Hematopoietic multipotent progenitor cell treated with erythropoietin and hydrocortisone succinate and interleukin-3 and kit ligand, for 6 days (in vitro differentiated cells): ENCODE data around the gene ATOH8.
A peak's percentile ranks its signal among the peaks of the same experiment; 100 is the strongest.

Experiments used
- DNase-seq: peaks from one replicate; pipeline ENCODE4 v3.0.0-alpha.2; 2015

Gene ATOH8

DNA sequence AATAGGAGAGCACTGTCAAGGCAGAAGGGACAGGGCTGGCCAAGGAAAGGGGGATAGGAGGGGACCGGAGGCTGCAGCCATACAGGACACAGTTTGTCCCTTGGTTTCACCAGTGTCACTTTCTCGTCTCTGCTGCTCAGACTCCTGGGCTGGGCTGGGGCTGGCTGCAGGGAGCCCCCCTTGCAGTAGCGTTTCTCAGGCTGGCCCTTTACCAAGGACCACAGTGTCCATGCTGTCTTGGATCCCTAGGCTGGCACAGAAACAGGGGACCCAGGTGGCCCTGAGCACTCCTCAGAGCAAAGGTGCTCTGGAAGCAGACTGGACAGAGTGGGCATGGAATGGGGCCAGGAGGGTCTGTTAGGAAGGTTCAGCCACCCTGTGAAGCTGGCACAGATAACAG is 34.8 kb downstream of the ATOH8 start:
- no peak for DNase-seq

DNA sequence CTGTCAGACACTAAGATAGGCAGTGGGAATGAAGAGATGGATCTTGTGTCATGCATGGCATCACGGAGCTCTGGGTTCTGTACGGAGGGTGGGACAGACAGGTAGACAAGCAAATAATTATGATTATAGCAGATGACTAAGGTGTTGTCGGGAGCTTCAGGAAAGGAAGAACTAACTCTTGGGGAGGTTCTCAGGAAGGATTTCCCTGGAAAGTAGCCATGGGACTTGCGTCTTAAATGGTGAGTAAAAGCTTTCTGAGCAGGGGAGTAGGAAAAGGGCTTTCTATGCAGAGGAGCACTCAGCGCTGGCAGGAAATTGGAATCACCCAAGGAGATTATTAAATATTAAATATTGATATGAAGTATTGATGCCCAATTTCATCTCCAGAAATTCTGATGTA is 35.5 kb downstream of the ATOH8 start:
- DNase-seq: no peak

DNA sequence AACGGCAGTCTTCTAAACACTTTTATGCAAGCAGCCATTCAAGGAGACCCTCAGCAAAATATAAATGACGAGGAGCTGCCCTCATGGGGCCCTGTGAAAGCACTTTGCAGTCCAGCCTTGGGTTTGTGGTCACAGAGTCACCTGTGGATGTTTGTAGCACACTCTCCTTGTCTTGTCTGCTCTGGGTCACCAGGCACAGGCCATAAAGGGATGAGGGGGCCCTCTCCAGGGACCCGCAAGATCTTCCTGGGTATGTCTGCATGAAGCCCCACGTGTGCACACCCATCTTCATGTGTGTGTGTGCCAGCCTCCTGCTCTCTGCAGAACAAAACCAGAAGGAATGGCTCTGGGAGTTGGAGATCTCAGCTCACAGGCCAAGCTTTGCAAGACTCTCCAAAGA is 36.2 kb downstream of the ATOH8 start:
- DNase-seq: no peak

DNA sequence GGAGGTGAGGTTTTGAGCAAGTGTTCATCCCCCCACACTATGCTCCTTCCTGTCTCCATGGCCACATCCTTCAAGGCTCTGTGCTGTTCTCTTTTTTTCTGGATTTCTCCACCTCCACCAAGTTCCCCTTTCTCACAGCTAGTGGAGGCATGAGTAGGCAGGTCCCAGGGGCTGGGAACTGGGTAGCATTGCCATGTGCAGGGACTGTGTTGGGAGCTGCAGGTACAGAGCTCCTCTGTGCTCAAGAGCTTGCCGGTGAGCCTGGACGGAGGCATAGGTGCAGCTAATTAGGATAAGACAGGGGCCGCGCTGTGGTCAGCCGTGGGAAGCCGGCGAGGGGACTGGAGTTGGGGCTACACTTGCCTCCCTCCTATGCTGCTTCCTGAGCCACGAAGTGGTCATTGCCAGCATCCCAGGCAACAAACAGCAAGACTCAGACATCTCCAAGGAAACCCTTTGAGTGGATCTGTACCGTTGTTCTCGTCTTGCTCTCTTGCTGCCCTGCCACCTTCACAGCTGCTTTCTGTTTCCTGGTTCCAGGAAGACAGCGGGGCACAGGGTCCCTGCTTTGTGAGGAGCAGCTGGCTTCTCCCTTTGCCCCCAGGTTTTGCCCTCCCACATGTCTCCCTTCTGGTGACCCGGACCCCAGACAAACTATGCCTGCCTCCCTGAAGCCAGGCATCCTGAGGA is 36.9 kb downstream of the ATOH8 start:
- peak; percentile 25 for DNase-seq

DNA sequence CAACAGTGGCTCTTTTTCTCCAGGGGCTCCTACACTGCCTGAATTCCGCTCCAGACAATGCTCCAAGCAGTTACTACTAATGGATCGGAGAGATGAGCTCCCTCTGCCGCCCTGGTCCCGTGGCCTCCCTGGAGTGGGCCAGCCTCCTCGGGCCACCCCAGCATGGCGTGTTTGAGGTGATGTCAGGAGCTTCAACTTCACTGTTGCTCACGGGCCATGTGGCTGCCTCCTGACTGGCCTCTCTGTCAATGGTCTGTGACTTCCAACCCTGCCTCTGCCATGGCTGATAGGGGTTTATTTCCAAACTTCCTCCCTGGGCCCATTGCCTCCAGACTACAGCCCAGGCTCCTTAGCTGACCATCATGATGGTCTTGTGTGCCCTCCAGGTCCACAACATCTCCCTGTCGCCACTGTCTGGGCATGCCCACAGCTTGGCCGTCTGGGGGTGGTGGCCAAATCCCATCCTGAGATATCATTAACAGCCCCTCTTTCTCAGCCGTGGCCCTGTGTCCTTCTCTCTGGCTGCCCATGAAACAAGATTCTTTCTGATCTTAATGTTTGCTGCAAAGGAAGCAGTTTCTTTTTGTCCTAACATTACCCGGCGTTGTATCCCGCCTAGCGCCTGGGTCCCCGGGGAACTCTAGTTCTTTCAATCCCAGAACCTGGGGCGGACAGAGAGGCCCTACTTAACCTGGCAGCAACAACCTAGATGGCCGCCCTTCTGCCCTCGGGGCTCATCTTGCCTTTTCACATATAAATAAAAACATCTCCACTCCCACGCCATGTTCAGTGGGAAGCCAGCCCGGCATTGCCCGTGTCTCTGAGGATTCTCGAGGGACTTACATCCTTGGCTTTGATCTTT is 38.1 kb downstream of the ATOH8 start:
- DNase-seq: no peak

DNA sequence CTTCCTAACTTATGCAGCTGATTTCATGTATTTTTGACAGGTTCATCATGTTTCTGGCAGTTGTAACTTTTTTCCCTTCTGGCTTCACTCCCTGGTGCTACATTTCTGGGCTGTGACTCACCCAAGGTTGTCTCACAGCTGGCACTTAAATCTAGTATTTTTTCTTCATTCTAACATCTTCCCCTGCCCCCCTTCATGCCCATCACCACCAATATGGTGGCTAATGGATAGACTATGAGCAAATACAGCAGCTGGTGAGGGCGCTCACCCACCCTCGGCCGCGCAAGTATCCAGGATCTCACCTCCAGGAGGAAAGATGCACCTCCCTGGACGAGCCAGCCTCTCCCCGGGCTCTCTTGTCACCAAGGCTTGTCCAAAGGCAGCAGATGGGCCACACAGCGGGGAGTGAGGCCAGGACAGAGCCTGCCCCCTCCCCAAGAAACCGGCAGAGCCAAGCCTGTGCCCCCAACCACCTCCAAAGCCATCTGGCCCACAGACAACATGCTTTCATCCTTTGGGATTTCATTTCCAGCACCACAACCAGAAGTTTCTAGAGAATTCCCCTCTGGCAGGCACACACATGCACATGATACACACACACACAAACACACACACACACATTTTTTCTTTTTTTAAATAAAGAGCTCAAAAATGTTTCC is 39.1 kb downstream of the ATOH8 start:
- no peak for DNase-seq

DNA sequence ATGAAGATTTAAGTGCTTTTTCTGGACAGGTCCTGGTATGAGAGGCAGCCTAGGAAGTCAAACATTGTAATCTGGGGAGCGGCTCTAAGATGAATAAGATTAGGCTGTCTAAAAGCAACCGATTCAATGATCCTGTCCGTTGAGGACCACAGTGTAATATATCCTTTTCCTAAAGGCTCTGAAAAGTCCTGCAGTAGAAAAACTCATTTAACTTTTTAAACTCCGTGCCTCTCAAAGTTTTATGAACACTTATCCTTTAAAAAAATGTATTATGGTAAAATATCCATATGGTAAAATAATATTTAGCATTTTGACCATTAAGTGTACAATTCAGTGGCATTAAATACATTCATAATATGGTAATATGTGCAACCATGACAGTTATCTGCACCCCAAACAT is 39.8 kb downstream of the ATOH8 start:
- DNase-seq: no peak

DNA sequence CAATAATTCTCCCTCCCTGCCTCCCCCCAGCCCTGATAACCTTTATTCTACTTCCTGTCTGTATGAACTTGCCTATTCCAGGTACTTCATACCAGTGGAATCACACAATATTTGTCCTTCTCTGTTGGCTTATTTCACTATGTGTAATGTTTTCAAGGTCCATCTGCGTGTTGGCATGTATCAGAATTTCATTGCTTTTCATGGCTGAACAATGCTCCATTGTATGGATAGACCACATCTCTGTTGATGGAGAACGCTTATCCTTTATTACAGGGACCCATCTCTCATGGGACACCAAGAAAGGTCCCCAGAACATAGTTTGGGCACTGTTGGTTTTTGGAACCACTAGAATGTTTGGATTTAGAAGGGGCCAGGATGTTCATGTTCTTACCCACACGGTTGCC is 40.2 kb downstream of the ATOH8 start:
- no peak for DNase-seq

DNA sequence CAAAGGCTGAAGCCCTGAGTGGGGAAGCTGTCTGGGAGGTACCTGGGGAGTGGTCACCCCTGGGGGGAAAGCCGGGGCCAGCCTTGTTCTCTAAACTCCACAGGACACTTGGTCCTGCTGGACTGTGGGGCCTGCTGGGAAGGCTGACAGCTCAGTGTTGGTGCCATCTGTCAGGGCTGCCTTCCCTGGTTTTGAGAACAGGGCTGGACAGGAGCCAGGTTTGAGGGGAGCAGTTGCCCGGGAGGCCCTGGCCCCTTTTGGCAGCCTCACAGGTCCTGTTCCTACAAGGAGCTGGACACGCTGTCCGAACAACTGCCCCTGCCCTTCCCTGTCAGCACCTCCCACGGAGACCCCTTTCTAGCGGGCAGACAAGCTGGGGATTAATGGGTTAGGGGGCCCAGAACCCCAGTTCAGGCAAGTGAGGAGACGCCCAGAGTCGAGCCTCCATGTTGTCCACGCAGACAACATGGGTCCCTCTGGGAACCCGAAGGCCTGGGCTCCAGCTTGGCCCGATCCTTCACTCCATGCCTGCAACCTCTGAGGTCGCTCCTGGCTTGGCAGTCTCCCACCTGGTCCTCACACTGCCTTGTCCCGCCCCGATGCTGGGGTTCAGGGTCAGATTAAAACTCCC is 40.8 kb downstream of the ATOH8 start:
- DNase-seq: no peak

DNA sequence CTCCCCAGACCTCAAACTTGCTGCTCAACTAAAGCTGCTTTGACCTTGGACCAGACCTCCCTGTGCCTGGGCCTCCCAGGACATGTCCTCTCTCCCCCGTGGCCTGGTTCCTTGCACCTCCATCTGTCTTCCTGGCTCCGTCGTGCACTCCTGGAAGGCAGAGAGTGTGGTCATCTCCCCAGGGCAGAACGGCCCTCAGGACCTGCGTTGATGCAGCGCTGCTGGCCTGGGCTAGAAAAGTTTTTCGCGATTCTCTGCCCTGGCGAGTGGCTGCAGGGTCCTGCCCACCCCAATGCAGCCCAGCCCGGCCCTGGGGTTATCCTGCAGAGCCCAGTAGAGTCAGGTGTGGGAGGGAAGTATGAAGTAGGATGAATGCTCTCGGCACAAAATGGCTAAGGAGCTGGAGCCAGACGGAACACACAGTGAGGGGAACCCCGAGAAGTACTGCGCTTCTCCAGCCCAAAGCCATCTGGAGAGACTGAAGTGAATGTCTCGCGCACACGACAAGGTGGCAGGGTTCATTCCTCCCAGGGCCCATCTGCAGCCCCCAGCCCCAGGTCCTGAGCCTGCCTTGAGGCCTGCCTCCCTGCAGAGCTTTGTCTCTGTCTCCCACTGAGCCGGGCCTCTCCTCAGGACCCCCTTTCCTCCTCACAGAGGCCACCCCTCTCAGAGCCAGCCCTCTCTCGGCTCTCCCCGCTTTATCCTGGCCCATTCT is 41.7 kb downstream of the ATOH8 start:
- no peak for DNase-seq

DNA sequence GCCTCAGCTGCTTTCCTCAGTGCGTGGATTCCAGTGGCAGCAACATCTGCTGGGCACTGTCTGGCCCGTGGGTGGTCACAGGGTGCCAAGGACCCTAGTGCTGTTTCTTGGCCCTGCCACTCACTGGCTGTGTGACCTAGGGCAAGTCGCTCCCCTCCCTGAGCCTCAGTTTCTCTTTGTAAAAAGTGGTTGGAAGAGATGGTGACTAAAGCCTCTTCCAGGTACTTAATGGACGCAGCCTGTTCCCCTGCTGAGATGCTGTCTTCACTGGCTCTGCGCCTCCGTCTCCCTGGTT is 42.2 kb downstream of the ATOH8 start:
- no peak for DNase-seq

DNA sequence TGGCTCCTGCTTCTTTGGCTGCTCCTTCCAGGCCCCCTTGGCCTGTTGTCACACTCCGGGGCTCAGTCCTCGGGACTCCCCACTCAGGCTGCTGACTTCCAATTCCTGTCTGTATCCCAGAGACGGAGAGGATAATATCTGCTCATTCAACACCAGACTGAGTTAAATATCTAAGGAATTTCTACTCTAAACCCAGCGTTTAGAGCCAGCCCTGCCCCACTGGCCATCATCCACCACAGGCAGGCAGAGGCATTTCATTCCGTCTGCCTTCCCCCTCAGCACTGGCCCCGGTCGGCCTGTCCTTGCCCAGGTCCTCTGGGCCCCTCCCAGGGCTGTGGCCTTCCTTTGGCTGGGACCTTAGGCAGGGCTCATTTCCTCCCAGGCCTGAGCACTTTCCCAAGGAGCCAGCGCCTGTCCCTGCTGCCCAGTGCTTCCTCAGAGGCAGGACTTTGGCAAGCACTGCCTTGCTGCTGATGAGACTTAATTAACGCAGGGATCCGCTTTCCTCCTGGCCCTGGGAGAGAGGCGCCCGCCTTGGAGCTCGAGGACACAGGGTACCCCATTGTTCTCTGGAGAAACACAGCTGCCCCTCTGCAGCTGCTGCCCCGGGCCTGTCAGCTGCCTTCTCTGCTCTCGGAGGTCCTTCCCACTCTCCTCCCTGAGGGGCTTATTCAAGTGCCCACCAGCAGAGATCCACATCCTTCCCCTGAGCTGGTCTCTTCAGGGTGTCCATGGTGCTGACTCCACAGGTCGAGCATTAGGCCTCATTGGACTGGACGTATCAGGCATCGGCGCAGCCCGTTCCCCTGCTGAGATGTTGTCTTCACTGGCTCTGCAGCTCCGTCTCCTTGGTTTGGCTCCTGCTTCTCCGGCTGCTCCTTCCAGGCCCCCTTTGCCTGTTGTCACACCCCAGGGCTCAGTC is 42.8 kb downstream of the ATOH8 start:
- DNase-seq: no peak

DNA sequence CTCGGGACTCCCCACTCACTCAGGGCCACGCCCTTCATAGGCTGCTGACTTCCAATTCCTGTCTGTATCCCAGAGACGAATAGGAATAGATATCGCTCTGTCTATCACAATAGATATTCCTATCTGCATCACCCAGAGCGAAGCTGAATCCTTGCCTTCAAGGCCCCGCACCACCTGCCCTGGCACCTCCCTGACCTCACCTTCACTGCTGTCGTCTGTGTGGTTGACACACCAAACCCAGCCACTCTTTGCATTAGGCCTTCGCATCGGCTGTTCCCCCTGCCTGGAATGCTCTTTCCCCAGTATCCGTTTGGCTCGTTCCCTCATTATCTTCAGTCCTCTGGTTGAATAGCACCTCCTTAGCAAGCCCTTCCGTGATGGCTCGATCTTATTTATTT is 43.5 kb downstream of the ATOH8 start:
- no peak for DNase-seq

DNA sequence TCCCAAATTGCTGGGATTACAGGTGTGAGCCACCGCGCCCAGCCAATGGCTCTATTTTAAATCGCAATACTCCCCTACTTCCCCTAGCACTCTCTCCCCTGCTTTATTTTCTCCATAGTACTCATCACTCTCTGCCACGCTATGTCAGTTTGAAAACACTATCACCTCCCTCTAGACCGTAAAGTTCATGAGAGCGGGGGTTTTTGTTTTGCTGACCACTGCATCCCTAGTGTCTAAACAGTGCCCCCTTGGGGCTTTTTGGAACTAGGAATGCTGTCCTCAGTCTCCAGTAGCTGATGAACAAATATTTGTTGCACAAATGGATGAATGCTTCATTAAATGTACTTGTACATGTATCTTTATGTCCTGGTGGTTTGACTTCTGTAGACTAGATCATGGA is 44.1 kb downstream of the ATOH8 start:
- peak; percentile 43 for DNase-seq

DNA sequence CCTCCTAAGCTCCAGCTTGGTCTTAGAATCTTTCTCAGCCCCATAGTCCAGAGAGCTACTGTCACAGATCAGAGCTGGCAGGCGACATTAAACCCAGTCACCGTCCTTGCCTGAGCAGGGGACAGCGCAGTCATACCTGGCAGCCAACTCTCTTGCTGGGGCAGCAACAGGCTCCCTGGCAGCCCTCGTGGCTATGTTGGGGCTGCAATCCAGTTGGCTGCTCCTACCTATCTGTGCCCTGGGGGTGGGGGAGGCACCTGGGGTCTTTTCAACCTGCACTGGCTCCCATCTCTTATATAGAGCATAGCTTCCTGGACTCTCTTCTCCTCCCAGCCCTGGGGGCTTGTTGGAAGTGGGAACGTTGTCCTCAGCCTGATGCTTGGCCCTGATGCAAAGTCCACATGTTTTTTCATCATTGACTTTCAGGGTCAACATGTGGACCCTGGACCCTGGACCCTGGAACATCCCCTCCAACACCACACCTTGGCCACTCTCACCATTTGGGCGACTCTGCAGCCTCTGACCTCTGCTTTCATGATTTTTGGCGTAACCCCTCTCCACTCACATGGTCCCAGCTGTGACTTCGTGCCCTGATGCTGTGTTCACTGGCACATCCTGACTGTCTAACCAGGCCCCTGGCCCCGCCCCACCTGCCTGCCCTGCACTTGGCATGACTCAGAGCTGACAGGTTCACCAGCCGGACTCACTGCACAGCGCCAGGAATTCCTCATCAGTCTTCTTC is 45.6 kb downstream of the ATOH8 start:
- DNase-seq: no peak

DNA sequence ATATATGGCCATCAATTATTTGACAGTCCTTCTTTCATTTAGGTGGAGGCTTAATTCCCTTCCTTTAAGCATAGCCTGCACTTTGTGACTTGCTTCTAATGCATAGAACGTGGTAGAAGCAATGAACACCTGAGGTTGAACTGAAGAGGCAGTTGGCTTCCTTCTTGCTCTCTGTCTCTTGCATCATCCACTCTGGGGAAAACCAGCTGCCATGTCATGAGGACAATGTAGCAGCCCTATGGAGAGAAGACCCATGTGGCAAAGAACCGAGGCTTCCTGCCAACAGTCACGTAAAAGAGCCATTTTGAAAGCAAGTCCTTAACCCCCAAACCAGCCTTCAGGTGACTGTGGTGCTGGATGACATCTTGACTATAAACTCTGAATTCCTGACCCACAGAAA is 46.8 kb downstream of the ATOH8 start:
- no peak for DNase-seq

DNA sequence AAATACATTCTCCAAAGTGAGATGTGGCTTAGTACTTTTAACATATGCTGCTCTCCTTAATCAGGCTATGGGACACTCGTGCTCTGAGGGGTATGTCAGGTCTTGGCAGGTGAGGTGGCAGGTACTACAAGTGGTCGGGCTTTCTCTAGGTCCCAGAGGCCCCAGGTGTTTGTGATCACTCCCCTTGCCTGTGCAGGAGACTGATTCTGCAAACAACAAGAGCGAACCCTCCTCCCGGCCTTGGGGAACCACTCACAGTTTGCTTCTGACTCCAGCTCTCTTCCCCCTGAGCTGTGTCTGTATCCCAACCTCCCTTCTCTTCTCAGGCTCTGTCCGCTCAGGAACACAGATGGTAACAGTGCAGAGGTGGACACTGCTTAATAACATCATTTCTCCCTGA is 48.1 kb downstream of the ATOH8 start:
- DNase-seq: no peak

DNA sequence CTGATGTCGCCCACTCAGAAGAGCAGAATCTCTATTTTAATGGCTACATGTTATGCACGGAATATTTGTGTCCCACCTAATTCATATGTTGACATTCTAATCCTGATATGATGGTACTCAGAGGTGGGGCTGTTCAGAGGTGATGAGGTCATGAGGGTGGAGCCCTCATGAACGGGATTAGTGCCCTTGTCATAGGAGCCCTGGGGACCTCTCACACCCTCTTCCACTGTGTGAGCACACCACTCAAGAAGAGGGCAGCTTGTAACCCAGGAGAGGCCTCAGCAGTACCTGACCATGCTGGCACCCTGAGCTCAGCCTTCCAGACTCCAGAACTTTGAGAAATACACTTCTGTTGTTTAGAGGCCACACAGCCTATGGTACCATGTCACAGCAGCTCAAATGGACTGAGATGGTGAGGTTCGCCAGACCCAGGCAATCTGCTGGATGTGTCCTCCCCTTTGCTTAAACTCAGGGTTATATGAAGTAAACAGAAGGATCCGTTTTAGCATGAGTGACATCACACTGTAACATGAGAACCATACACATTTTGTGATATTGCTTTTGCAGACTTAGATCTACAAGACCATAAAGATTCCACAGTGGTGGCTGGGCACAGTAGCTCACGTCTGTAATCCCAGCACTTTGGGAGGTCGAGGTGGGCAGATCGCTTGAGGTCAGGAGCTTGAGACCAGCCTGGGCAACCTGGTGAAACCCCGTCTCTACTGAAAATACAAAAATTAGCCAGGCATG is 48.7 kb downstream of the ATOH8 start:
- DNase-seq: no peak

DNA sequence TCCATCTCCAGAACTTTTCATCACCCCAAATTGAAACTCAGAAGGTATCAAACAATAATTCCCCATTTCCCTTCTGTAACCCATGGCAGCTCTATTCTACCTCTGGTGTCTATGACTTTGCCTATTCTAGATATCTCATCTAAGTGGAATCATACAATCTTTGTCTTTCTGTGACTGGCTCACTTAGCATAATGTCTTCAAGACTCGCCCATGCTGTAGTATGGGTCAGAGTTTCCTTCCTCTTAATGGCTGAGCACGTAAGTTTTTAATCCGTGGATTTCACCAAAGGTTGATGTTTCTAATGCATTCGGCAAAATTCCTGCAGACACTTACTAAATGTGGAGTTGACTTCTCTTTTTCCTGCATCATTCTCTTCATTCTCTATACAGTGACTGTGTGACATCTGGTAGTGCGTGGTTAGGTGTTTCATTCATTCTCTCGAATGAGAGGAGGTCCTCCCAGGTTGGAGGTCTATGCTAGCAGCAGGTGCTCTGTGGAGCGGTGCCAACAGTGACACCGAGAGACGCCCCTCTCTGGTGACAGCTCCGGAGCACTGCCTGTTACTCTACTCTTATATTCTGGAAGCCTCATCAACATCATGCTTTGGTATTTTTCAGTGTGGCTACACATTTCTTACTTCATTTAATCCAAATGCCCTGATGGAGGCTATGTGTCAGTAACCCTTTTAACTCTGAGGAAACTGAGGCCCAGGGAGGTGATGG is 50.1 kb downstream of the ATOH8 start:
- no peak for DNase-seq

DNA sequence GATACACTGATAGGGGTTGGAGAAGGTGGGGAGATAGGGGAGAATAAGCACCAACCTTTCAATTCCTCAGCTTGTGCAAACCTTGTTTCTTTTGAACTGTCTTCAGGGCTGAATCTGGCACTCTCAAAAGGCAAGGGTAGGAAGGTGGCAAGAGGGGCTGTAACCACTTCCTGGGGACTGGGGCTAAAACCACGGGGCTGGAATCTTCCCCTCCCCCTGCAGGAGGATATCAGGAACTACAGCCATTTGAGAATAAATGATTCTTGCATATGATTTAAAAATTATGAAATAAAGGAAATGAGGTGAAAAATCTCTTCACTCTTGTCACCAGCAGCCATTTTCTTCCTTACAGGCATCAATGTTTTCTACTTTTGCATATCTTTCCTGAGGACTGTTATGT is 50.8 kb downstream of the ATOH8 start:
- DNase-seq: peak; percentile 65
